Stimulated activated CD4-positive, alpha-beta T cell treated with anti-CD3 and anti-CD28 coated beads, Interleukin-4, amount 100 ng/mL, for 48 hours (primary cell): ENCODE data around the gene C4orf50.

Source experiments
- DNase-seq, 2 donors: peaks; one replicate each; pipeline ENCODE4 v3.0.0-alpha.2; 2020; ENCODE audit warnings: low read depth in 2 of 2

The C4orf50 gene

GRCh38 chr4:5921101-5921980, 96.9 kb downstream of the C4orf50 start:
- DNase-seq: no peak

- DNase-seq: no peak
Observed at GRCh38 chr4:5919571-5919970, 98.7 kb downstream of the C4orf50 start.

- no peak for DNase-seq
Observed at GRCh38 chr4:5919044-5919443, 99.2 kb downstream of the C4orf50 start.

- no peak for DNase-seq
Observed at GRCh38 chr4:5918331-5918985, 99.8 kb downstream of the C4orf50 start.

GRCh38 chr4:5917672-5918071, 100.6 kb downstream of the C4orf50 start:
- DNase-seq: no peak

GRCh38 chr4:5916229-5916628, 102.0 kb downstream of the C4orf50 start:
- DNase-seq: no peak

GRCh38 chr4:5913454-5913853, 104.8 kb downstream of the C4orf50 start:
- DNase-seq: no peak

GRCh38 chr4:5912614-5913019, 105.6 kb downstream of the C4orf50 start:
- DNase-seq: no peak

- no peak for DNase-seq
Observed at GRCh38 chr4:5908876-5909427, 109.3 kb downstream of the C4orf50 start.

- no peak for DNase-seq
Observed at GRCh38 chr4:5906191-5906590, 112.0 kb downstream of the C4orf50 start.

- no peak for DNase-seq
Observed at GRCh38 chr4:5905714-5906113, 112.5 kb downstream of the C4orf50 start.

- no peak for DNase-seq
Observed at GRCh38 chr4:5900844-5901243, 117.4 kb downstream of the C4orf50 start.

GRCh38 chr4:5899881-5900280, 118.3 kb downstream of the C4orf50 start:
- DNase-seq: no peak

- DNase-seq: no peak
Observed at GRCh38 chr4:5899396-5899795, 118.8 kb downstream of the C4orf50 start.

- no peak for DNase-seq
Observed at GRCh38 chr4:5897674-5898073, 120.6 kb downstream of the C4orf50 start.

- DNase-seq: no peak
Observed at GRCh38 chr4:5895287-5895686, 122.9 kb downstream of the C4orf50 start.

- no peak for DNase-seq
Observed at GRCh38 chr4:5894266-5894665, 124.0 kb downstream of the C4orf50 start.

- no peak for DNase-seq
Observed at GRCh38 chr4:5893591-5893990, 124.6 kb downstream of the C4orf50 start.

- DNase-seq: no peak
Observed at GRCh38 chr4:5893004-5893580, 125.1 kb downstream of the C4orf50 start, which contains the start of gene CRMP1. TSS of gene CRMP1 (minus strand) at chr4:5893086. CDS start at chr4:5892969, 117 bp downstream.

GRCh38 chr4:5892323-5893003, 125.8 kb downstream of the C4orf50 start:
- no peak for DNase-seq

- DNase-seq: no peak
Observed at GRCh38 chr4:5891563-5892322, 126.5 kb downstream of the C4orf50 start.
